ENCODE measurements around the gene ADGRG2.

- no peak for TF ChIP-seq CTCF (IDR thresholded peaks at IDR 0.05; ENCODE audit: insufficient read depth, low read length)
- TF ChIP-seq REST (IDR thresholded peaks at IDR 0.05; ENCODE audit: insufficient replicate concordance, low read depth): no peak
- TF ChIP-seq POLR2AphosphoS5 (IDR thresholded peaks at IDR 0.05; ENCODE audit: low read depth): no peak
Measured at GRCh38 chrX:19049110-19049509, 73.2 kb downstream of the ADGRG2 start.
